Ishikawa (cell line): ENCODE measurements around the gene SOWAHB.

ENCODE experiments used
- CREB1 ChIP-seq: IDR thresholded peaks from 2 replicates; pipeline ENCODE4 v1.6.1; 2012; ENCODE audit warnings: low read depth
- EGR1 ChIP-seq: IDR thresholded peaks from 2 replicates; pipeline ENCODE4 v1.6.1; 2012
- EP300 ChIP-seq: IDR thresholded peaks from 2 replicates; pipeline ENCODE4 v1.6.1; 2012; ENCODE audit warnings: borderline replicate concordance
- FOXM1 ChIP-seq: IDR thresholded peaks from 2 replicates; pipeline ENCODE4 v1.6.1; 2012; ENCODE audit warnings: low read depth, borderline replicate concordance
- MAX ChIP-seq: IDR thresholded peaks from 2 replicates; pipeline ENCODE4 v1.6.1; 2012
- NFIC ChIP-seq: IDR thresholded peaks from 2 replicates; pipeline ENCODE4 v1.6.1; 2012
- RAD21 ChIP-seq: IDR thresholded peaks from 2 replicates; pipeline ENCODE4 v1.6.1; 2012; ENCODE audit warnings: low read depth
- REST ChIP-seq: IDR thresholded peaks from 2 replicates; pipeline ENCODE4 v1.6.1; 2012; ENCODE audit warnings: low read depth, mild to moderate bottlenecking
- TAF1 ChIP-seq: IDR thresholded peaks from 2 replicates; pipeline ENCODE4 v1.6.1; 2012; ENCODE audit warnings: low read depth, mild to moderate bottlenecking
- TCF12 ChIP-seq: IDR thresholded peaks from 2 replicates; pipeline ENCODE4 v1.6.1; 2012; ENCODE audit warnings: low read depth
- TEAD4 ChIP-seq: IDR thresholded peaks from 2 replicates; pipeline ENCODE4 v1.6.1; 2012
- USF1 ChIP-seq: IDR thresholded peaks from 2 replicates; pipeline ENCODE4 v1.6.1; 2012
- YY1 ChIP-seq: IDR thresholded peaks from 2 replicates; pipeline ENCODE4 v1.6.1; 2012; ENCODE audit warnings: low read depth
- ZBTB7A ChIP-seq: IDR thresholded peaks from 2 replicates; pipeline ENCODE4 v1.6.1; 2012; ENCODE audit warnings: low read depth

GRCh38 chr4:76923619-76924357 lies 25.8 kb upstream of the SOWAHB start:
- TF ChIP-seq RAD21 (no peak), TAF1 (no peak), TCF12 (no peak), NFIC (no peak), YY1 (no peak), FOXM1 (no peak), ZBTB7A (no peak), REST (no peak), MAX (no peak), EP300 (no peak), CREB1 (no peak), USF1 (no peak), TEAD4 (no peak), EGR1 (no peak)
